GM19397 (cell line): ENCODE data around the gene KCNJ8.

Experiments
- ATAC-seq: cut with Tn5 transposase; IDR thresholded peaks from one replicate; pipeline ENCODE4 v1.9.1; 2021; ENCODE audit warnings: mild to moderate bottlenecking, moderate library complexity; ENCODE audit not compliant: unreplicated experiment

Gene KCNJ8

DNA sequence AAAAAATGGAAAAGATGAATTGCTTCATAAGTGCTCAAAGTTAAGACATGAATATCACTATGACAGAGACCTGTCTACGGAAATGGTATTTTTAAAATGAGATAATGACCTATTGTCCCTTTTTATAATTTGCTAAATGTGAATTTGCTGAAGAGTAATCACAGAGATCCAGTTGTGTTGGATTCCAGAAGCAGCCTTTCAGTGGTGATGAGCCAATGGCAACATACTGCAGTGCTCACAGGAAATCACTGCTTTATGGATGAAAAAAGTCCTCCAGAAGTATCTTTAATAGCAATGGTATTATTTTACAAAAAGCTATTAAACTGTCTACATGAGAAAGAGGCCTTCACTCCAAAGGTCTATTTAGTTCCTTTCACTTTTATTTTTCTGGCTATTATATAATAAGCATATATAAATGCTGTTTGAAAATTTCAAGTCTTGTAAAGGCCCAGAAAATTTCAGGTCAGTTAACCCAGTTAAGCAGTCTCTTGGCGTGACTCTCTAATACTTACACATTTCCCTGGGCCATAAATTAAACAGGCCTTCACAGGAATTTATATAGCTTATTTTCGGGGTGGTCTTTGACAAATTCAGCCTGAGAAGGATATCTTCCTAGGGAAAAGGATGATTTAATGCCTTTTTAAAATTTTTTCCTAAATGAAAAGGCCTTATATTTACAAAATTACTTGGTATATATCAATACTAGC is 55.4 kb downstream of the KCNJ8 start:
- ATAC-seq: no peak

DNA sequence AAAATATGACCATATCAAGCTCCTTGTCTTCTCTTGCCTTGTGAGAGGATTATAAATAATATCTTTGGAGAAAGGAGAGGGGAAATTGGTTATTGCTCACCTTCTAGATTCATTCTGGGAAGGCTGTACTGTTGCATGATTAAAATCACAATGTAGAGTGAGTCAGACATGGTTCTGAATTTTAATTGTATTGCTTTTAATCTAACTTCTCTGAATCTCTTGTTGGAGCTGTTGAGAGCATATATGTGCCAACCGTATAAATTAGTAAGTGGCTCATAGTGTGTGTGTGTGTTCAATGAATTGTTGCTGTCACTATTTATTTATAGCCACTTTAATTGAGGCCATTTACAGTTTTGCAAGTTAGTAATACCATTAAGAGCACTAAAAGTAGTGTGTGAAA is 56.1 kb downstream of the KCNJ8 start:
- no peak for ATAC-seq

DNA sequence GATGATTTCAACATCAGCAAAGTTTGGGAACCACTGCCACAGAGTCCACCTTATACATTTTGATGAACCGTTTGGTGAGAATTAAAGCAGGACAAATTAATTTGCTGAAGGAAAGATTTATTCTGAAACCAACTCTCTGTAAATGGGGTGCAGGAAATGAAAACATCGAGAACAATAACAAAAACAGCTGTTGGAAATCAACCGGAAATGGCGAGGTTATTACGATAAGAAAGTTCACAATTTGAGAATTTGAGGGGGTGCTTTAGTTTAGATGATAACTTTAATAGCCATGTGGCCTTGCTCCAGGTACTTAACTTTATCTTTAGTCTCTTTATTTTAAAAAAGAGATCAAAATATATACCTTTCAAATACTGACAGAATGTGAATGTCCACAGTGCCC is 56.7 kb downstream of the KCNJ8 start:
- ATAC-seq: no peak

DNA sequence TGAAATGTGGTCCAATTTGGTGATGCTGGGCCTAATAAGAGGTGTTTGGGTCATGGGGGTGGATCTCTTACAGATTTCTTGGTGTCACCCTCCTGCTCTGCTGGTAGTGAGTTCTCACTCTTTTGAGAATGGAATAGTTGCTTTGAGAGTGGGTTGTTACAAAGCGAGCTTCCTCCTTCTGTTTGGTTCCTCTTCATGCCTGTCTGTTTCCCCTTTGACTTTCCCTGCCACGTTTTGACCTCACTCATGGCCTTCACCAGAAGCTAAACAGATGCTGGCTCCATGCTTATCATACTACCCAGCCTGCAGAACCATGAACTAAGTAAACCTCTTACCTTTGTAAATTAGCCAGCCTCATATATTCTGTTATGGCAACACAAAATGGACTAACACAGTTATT is 59.1 kb downstream of the KCNJ8 start:
- ATAC-seq: no peak
